Limb (tissue), 2 donors: ENCODE measurements around the gene BLTP3B.
"Not testable (repeated sequence)": the region's sequence is repeated elsewhere in the genome, so short reads cannot be mapped to it uniquely, and the experiment has no call there.

Experiments
- DNase-seq, 2 donors: peaks; one replicate each; pipeline ENCODE4 v3.0.0-alpha.2; 2016; ENCODE audit errors: extremely low spot score in 2 of 2

Gene BLTP3B

GRCh38 chr12:100142851-100143559, at the start of gene BLTP3B:
TSS of gene BLTP3B (minus strand) at chr12:100142874. CDS start at chr12:100142635, 239 bp downstream.
- DNase-seq: peak; percentile 86 to 97

- no peak for DNase-seq
Observed at GRCh38 chr12:100189636-100190394, 47.1 kb upstream of the BLTP3B start.

GRCh38 chr12:100188888-100189635, 46.4 kb upstream of the BLTP3B start:
- not testable (repeated sequence) for DNase-seq

GRCh38 chr12:100187857-100188519, 45.3 kb upstream of the BLTP3B start:
- DNase-seq: no peak

GRCh38 chr12:100187068-100187467, 44.4 kb upstream of the BLTP3B start:
- DNase-seq: no peak

- DNase-seq: no peak
Observed at GRCh38 chr12:100186071-100186470, 43.4 kb upstream of the BLTP3B start.

- DNase-seq: no peak
Observed at GRCh38 chr12:100185361-100185894, 42.8 kb upstream of the BLTP3B start.

GRCh38 chr12:100184549-100185145, 42.0 kb upstream of the BLTP3B start:
- no peak for DNase-seq

- DNase-seq: no peak
Observed at GRCh38 chr12:100179252-100179651, 36.6 kb upstream of the BLTP3B start.

- not testable (repeated sequence) for DNase-seq
Observed at GRCh38 chr12:100176493-100176892, 33.8 kb upstream of the BLTP3B start.

- no peak for DNase-seq
Observed at GRCh38 chr12:100174495-100174894, 31.8 kb upstream of the BLTP3B start.

- no peak for DNase-seq
Observed at GRCh38 chr12:100173111-100173510, 30.4 kb upstream of the BLTP3B start.

GRCh38 chr12:100171248-100171647, 28.6 kb upstream of the BLTP3B start:
- no peak for DNase-seq

GRCh38 chr12:100170313-100170858, 27.7 kb upstream of the BLTP3B start:
- DNase-seq: no peak

GRCh38 chr12:100169345-100169744, 26.7 kb upstream of the BLTP3B start:
- no peak for DNase-seq

GRCh38 chr12:100168562-100168961, 25.9 kb upstream of the BLTP3B start:
- DNase-seq: no peak

- no peak for DNase-seq
Observed at GRCh38 chr12:100166232-100166631, 23.6 kb upstream of the BLTP3B start.

GRCh38 chr12:100165356-100165755, 22.7 kb upstream of the BLTP3B start:
- no peak for DNase-seq

- no peak for DNase-seq
Observed at GRCh38 chr12:100164153-100164704, 21.6 kb upstream of the BLTP3B start.
